Ectodermal cell (in vitro differentiated cells): Measurements from ENCODE around the gene CADM3.

Source experiments
- H3K27ac ChIP-seq: 2 replicates; pipeline ENCODE4 v1.7.0; 2013; ENCODE audit warnings: mild to moderate bottlenecking, low read depth, low read length; ENCODE audit not compliant: insufficient read depth, poor library complexity, severe bottlenecking
- H3K27me3 ChIP-seq: 2 replicates; pipeline ENCODE4 v1.7.0; 2013; ENCODE audit warnings: mild to moderate bottlenecking, low read length; ENCODE audit not compliant: insufficient read depth, control insufficient read depth, poor library complexity, severe bottlenecking
- H3K36me3 ChIP-seq: one replicate; pipeline ENCODE4 v1.7.0; 2013; ENCODE audit warnings: low read length; ENCODE audit not compliant: control insufficient read depth, insufficient read depth
- H3K4me1 ChIP-seq: one replicate; pipeline ENCODE4 v1.7.0; 2013; ENCODE audit warnings: low read length; ENCODE audit not compliant: control insufficient read depth, insufficient read depth
- H3K4me3 ChIP-seq: 2 replicates; pipeline ENCODE4 v1.7.0; 2013; ENCODE audit warnings: low read depth, low read length, control low read depth; ENCODE audit not compliant: insufficient read depth
- H3K9me3 ChIP-seq: 2 replicates; pipeline ENCODE4 v1.7.0; 2013; ENCODE audit warnings: mild to moderate bottlenecking, low read length, moderate library complexity; ENCODE audit not compliant: control insufficient read depth
- WGBS, 2 experiments: methylation state at CpG; one replicate each; pipeline ENCODE4 v1.1.7; 2013; ENCODE audit warnings: missing lambda C conversion rate in 2 of 2; 5-methylcytosine and 5-hydroxymethylcytosine counted together

CADM3 gene

DNA sequence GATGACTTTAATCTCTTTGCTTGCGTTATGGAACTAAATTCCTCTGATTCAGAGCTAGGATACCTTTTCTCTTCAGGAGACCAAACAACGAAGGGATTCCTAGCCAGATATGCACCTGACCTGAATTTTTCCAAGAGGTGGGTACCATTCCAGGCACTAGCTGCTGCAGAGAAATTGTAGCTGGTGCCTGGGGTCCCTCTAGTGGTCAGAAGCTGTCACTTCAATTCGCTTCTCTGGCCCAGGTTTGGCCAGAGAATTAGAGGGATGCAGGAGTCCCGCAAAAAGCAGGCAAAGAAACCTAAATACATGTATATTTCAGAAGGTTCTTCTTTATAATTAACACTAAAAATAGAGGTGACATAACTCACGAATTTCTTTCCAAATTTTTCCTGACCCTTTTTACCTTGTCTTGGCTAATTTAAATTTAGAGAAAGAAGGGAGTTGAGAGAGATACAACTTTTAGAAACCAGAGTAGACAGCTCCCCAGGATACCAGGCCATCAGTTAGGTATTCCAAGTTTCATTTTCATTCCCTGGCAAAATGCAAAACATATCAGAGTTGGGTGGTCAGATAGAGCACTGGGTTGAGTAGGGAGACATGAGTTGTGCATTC lies 42.8 kb downstream of the CADM3 start:
- 5 to 9% methylated on average over 4 of the region's 5 CpGs for WGBS, 2 experiments
- Histone ChIP-seq H3K27me3 (no peaks in the 10 kb centered on the region), H3K4me1 (peaks cover 3% of the 10 kb centered on the region), H3K36me3 (no peaks in the 10 kb centered on the region), H3K4me3 (no peak overlapping the region), H3K27ac (no peak overlapping the region), H3K9me3 (no peaks in the 10 kb centered on the region)

DNA sequence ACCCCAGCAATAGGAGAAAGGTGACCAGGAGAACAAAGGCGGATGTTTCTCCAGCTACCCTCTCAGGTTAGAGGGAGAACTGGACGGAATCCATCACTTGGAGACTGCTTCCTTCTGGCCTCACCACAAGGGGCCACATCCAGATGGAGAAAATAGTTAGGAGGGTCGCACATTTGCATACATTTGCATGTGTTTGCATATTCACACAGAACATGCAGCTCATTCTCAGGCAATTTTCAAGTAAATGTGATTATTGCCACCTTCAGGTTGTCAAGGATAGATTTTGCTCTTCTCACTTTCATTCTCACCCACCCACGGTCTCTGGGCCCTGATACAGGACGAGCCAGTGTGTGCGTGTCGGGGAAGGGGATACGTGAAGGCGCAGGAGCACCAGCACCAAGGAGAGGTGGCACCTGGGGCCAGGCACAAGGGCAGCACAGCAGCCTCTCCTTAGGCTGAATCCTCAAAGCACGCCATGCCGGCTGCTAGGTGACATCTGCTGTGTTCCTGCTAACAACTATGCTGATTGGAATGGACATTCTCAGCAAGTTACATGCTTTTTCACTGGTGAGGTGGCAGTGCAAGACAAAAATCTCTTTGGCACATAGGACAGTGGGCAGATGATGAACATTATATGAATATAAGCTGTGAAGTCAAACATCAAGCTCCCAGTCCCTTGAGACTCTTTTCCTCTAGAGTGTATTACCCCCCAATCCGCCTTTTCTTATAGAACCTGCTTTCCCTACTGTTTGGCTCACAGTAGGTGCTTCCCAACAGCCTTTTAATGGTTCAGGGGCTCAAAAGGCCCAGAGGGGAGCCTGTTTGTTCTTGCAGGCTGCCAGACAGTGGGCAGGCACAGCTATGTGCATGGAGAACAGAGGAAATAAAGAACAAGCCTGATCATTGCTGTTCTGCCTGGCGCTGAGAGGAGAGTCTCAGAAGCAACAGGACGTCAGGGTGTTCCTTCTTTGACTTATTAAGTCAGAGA lies 47.5 kb downstream of the CADM3 start:
- no peaks in the 10 kb centered on the region for H3K9me3 ChIP-seq
- H3K4me3 ChIP-seq = no peak overlapping the region
- H3K4me1 ChIP-seq = peaks cover 7% of the 10 kb centered on the region
- no peaks in the 10 kb centered on the region for H3K36me3 ChIP-seq
- 35 to 38% methylated on average over 14 of the region's 14 CpGs for WGBS, 2 experiments
- H3K27me3 ChIP-seq = no peaks in the 10 kb centered on the region
- no peak overlapping the region for H3K27ac ChIP-seq

DNA sequence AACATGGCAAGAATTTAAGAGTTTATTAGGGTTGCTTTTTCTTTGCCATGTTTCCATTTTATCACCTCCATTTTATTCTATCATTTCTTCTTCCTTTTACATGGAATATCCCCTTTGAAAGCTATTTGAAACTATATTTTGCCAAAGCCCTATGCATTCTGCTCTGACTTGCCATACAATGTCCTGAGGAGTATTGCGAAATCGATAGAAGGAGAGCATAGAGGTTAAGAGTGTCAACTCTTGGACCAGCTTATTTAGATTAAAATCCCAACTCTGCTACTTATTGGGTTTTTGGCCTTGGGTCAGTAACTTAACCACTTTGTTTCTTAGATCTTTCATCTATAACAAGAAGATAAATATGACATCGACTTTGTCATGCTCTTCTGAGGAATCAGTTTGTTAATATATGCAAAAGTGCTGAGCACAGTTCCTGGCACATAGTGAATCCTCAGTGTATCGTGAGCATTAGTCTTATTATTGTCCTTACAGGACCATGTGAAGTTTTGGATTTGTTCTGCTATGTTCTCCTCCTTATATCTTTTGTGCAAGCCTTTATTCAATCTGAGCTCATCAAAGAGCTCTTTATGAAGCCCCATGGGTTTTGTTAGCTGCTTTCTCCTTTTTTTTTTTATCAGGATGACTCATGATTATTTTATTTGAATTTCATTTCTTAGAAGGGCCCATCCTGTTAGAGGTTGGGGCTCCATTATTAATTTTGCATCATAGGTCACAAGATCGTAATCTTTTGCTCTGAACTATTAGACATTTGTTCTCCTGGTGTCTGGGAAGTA lies 50.9 kb downstream of the CADM3 start:
- Histone ChIP-seq H3K27ac (no peak overlapping the region), H3K4me1 (peaks cover 7% of the 10 kb centered on the region), H3K27me3 (no peaks in the 10 kb centered on the region), H3K4me3 (no peak overlapping the region), H3K9me3 (no peaks in the 10 kb centered on the region), H3K36me3 (no peaks in the 10 kb centered on the region)
- WGBS, 2 experiments = 96% methylated on average over 5 of the region's 5 CpGs

DNA sequence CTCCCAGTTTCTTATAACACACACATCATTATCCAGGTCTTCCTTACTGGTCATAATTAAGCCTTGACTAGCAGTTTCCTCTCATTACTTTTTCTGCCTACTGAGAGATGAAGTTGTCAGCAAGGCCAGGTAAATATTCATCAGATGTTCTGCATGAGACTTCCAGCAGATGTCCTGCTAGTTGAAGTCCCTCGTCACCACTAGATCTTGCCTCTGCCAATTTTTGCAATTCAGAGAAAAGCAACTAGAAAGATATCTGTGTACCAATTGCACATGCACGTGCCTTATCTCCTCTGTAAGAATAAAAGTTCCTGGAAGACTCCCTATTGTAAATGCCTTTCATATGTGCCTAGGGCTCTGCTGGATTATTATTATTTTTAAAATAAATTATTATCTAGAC lies 51.6 kb downstream of the CADM3 start:
- Histone ChIP-seq H3K36me3 (no peaks in the 10 kb centered on the region), H3K27ac (no peak overlapping the region), H3K4me3 (no peak overlapping the region), H3K9me3 (no peaks in the 10 kb centered on the region), H3K27me3 (no peaks in the 10 kb centered on the region), H3K4me1 (peaks cover 7% of the 10 kb centered on the region)
- 83 to 95% methylated on average over 2 of the region's 2 CpGs for WGBS, 2 experiments

DNA sequence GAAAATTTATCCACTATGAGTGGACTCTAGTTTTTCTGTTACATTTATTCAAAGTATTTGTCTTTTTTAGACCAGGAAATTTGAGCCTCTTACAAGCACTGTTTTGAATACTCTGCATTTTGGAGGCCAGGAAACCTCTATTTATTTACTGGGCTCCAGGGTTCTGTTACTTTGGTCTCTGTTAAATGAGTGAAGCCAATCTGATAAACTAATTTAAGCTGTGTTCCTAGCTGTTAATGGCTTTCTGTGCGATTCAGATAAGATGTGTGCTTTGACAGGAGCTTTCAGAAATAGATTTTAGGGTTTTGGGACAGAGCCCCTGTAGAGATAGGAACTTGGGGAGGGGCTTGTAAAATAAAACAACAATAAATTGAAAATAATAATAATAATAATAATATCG lies 57.1 kb downstream of the CADM3 start:
- Histone ChIP-seq H3K27ac (no peak overlapping the region), H3K9me3 (no peaks in the 10 kb centered on the region), H3K4me3 (no peak overlapping the region), H3K27me3 (no peaks in the 10 kb centered on the region), H3K36me3 (no peaks in the 10 kb centered on the region), H3K4me1 (no peaks in the 10 kb centered on the region)
- 97 to 98% methylated on average over 2 of the region's 2 CpGs for WGBS, 2 experiments

DNA sequence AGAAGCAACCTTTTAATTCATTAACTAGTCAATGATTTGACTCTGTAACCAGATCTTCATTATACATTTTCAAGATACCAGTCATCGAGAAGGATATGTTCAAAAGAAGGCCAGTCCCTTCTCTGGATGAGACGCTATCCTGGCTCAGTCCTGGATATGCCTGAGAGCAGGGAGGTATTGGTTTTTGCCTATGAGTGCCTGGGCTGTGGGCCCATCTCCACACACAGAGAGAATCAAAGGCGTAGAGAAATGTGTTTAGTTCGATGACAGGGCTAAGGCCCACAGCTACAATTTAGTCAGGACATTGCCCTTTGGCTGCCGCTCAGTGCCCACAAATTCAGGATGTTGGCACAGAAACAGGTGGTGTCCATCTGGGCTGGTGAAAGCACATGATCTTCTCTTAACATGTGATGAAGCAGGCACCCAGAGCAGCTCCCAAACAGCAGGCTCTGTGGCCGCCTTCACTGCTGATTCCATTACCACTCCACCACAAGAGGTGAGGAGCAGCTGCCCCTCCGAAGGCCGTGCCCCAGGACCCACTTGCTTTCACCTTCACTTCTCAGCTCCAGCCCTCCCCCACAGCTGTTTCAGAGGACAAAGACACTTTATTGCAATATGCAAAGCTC lies 58.0 kb downstream of the CADM3 start:
- Histone ChIP-seq H3K4me1 (no peaks in the 10 kb centered on the region), H3K9me3 (no peaks in the 10 kb centered on the region), H3K4me3 (no peak overlapping the region), H3K27me3 (no peaks in the 10 kb centered on the region), H3K36me3 (no peaks in the 10 kb centered on the region), H3K27ac (no peak overlapping the region)
- WGBS, 2 experiments = 94 to 95% methylated on average over 8 of the region's 8 CpGs

DNA sequence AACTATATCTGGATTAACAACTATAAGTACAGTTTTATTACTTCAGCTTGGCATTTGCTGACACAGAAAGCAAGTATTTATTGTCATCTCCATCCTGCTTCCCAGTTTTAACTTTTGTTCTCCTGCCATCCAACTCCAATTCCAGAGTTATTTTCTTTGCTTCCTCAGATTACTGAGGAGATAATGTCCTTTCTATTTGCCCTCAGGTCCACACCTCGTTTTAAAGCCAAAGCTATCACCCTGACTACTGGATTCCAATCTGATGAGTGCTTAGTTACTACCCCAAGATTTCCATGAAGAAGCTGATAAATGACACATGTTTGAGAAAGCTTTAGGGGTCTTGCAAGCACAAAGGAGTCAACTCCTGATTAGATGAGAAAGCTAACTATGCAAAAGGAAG lies 58.5 kb downstream of the CADM3 start:
- WGBS, 2 experiments = 56 to 73% methylated on average over 1 of the region's 1 CpG
- no peaks in the 10 kb centered on the region for H3K9me3 ChIP-seq
- no peak overlapping the region for H3K4me3 ChIP-seq
- H3K36me3 ChIP-seq = no peaks in the 10 kb centered on the region
- no peaks in the 10 kb centered on the region for H3K27me3 ChIP-seq
- no peak overlapping the region for H3K27ac ChIP-seq
- no peaks in the 10 kb centered on the region for H3K4me1 ChIP-seq

DNA sequence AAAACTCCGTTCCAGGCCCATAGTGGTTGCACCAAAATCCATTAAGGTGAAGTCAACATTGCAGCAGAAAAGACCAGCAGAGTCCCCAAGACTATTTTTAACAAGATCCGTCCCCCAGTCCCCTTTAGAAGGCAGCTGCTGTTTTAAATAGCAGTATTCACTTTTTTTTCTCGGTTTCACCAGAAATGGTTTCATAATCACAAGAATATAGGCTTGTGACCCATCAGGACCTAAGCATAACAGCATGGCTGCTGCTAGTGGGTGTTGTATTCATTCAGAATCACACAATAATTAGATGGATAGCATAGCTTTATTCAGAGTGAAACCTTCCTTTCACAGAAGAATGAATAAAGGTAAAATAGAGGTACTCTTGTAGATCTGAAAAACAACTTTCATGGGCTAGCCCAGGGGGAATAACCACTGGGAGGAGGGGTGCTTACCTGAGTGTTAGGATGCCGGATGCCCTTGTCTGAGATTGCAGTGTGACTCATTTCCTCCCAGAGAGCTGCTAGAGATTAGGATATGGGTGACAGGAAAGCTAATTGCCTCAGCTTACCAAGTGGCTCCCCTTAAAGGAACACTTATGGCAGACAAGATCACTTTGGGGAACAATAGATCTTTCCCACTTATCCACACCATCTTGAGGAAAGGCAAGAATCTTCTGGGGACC lies 68.3 kb downstream of the CADM3 start:
- H3K27me3 ChIP-seq = no peaks in the 10 kb centered on the region
- no peak overlapping the region for H3K4me3 ChIP-seq
- H3K9me3 ChIP-seq = no peaks in the 10 kb centered on the region
- H3K27ac ChIP-seq = no peak overlapping the region
- WGBS, 2 experiments = 90 to 91% methylated on average over 4 of the region's 4 CpGs
- H3K36me3 ChIP-seq = no peaks in the 10 kb centered on the region
- H3K4me1 ChIP-seq = no peaks in the 10 kb centered on the region

DNA sequence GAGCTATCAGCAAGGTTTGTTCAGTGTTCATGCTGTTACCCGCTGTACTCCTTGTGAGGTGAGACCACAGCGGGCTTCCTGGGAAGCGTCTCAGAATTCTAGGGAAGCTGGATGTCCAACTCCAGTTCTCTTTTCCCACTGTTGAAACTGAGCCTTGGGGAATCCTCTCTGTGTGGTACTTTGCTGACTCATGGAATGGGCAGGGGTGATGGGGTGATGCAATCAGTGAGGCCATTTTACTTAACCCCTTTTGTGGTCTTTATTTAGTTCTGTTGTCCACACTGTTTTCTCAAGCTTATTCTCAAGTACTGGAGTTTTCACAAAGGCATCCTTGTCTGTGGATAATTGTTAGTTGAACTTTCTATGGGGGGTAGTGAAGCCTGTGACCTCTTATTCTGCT lies 75.9 kb downstream of the CADM3 start:
- WGBS, 2 experiments = 78 to 81% methylated on average over 3 of the region's 3 CpGs
- Histone ChIP-seq H3K4me3 (no peak overlapping the region), H3K9me3 (no peaks in the 10 kb centered on the region)

More for the DNA sequence above, 75.9 kb downstream of the CADM3 start:
- H3K36me3 ChIP-seq = no peaks in the 10 kb centered on the region
- H3K27ac ChIP-seq = no peak overlapping the region
- H3K27me3 ChIP-seq = no peaks in the 10 kb centered on the region
- no peaks in the 10 kb centered on the region for H3K4me1 ChIP-seq
